Measurements from ENCODE around the gene EIF4G3. TPM values are rescaled to one million over a fixed set of nuclear protein-coding genes. Genes with fewer than 3 reads are reported as not detected.
"Not testable (repeated sequence)": the region's sequence is repeated elsewhere in the genome, so short reads cannot be mapped to it uniquely, and the experiment has no call there.

The EIF4G3 gene
- total RNA-seq, 4 donors from 2014 or later: 41.2 to 57.3 (median 50.0) TPM

GRCh38 chr1:21143138-21143537 is 33.6 kb downstream of the EIF4G3 start:
- peaks cover 0 to 8% (median 0%) of the 10 kb centered on the region in 3 donors for H3K36me3 ChIP-seq
- H3K9me3 ChIP-seq: no peaks in the 10 kb centered on the region
- H3K27ac ChIP-seq: no peak overlapping the region
- WGBS, 2 donors: 96 to 98% methylated on average over 4 of the region's 4 CpGs
- no peak for DNase-seq (ENCODE audit: low spot score in 2 of 2)
- H3K4me1 ChIP-seq: peaks cover 0 to 13% (median 0%) of the 10 kb centered on the region in 4 donors
- no peaks in the 10 kb centered on the region for H3K27me3 ChIP-seq
- TF ChIP-seq CTCF (IDR thresholded peaks at IDR 0.05): no peak
- no peak for TF ChIP-seq EP300 (IDR thresholded peaks at IDR 0.05)
- no peak for TF ChIP-seq POLR2A (IDR thresholded peaks at IDR 0.05)
- no peak overlapping the region for H3K4me3 ChIP-seq

- Histone ChIP-seq H3K27ac (no peak overlapping the region), H3K4me3 (no peak overlapping the region), H3K4me1 (peaks cover 0 to 13% (median 0%) of the 10 kb centered on the region in 4 donors), H3K36me3 (peaks cover 0 to 11% (median 0%) of the 10 kb centered on the region in 3 donors), H3K9me3 (no peaks in the 10 kb centered on the region), H3K27me3 (no peaks in the 10 kb centered on the region)
- no peak for TF ChIP-seq EP300 (IDR thresholded peaks at IDR 0.05)
- TF ChIP-seq CTCF (IDR thresholded peaks at IDR 0.05): no peak
- no peak for TF ChIP-seq POLR2A (IDR thresholded peaks at IDR 0.05)
- WGBS, 2 donors: 47 to 51% methylated on average over 1 of the region's 1 CpG
- DNase-seq (ENCODE audit: low spot score in 2 of 2): no peak
Observed at GRCh38 chr1:21141030-21141429, 35.7 kb downstream of the EIF4G3 start.

- peaks cover 0 to 19% (median 0%) of the 10 kb centered on the region in 3 donors for H3K36me3 ChIP-seq
- 9 to 18% methylated on average over 2 of the region's 2 CpGs for WGBS, 2 donors
- H3K4me1 ChIP-seq: peaks cover 0 to 13% (median 0%) of the 10 kb centered on the region in 4 donors
- peak in 1 of 2 donors; percentile 16 for DNase-seq (ENCODE audit: low spot score in 2 of 2)
- no peak for TF ChIP-seq CTCF (IDR thresholded peaks at IDR 0.05)
- TF ChIP-seq POLR2A (IDR thresholded peaks at IDR 0.05): no peak
- TF ChIP-seq EP300 (IDR thresholded peaks at IDR 0.05): no peak
- H3K4me3 ChIP-seq: no peak overlapping the region
- no peak overlapping the region for H3K27ac ChIP-seq
- H3K9me3 ChIP-seq: no peaks in the 10 kb centered on the region
- H3K27me3 ChIP-seq: no peaks in the 10 kb centered on the region
Observed at GRCh38 chr1:21139601-21140000, 37.1 kb downstream of the EIF4G3 start.

GRCh38 chr1:21136344-21136743 is 40.4 kb downstream of the EIF4G3 start:
- H3K27me3 ChIP-seq; H3K4me3 ChIP-seq; H3K9me3 ChIP-seq; DNase-seq (ENCODE audit: low spot score in 2 of 2); H3K27ac ChIP-seq: not testable (repeated sequence)
- Histone ChIP-seq H3K4me1 (peaks cover 0 to 13% (median 0%) of the 10 kb centered on the region in 4 donors), H3K36me3 (peaks cover 0 to 30% (median 0%) of the 10 kb centered on the region in 3 donors)
- WGBS, 2 donors: 95 to 99% methylated on average over 5 of the region's 5 CpGs

GRCh38 chr1:21131200-21131599 is 45.5 kb downstream of the EIF4G3 start:
- no peaks in the 10 kb centered on the region for H3K9me3 ChIP-seq
- WGBS, 2 donors: 93 to 97% methylated on average over 1 of the region's 1 CpG
- DNase-seq (ENCODE audit: low spot score in 2 of 2): no peak
- no peak overlapping the region for H3K27ac ChIP-seq
- peaks cover 0 to 24% (median 0%) of the 10 kb centered on the region in 3 donors for H3K36me3 ChIP-seq
- no peak for TF ChIP-seq POLR2A (IDR thresholded peaks at IDR 0.05)
- no peaks in the 10 kb centered on the region for H3K27me3 ChIP-seq
- H3K4me1 ChIP-seq: no peaks in the 10 kb centered on the region
- H3K4me3 ChIP-seq: no peak overlapping the region

GRCh38 chr1:21129407-21129806 is 47.3 kb downstream of the EIF4G3 start:
- Histone ChIP-seq H3K4me1 (no peaks in the 10 kb centered on the region), H3K9me3 (no peaks in the 10 kb centered on the region), H3K4me3 (no peak overlapping the region), H3K27me3 (no peaks in the 10 kb centered on the region), H3K36me3 (peaks cover 0 to 19% (median 0%) of the 10 kb centered on the region in 3 donors), H3K27ac (no peak overlapping the region)
- TF ChIP-seq EP300 (IDR thresholded peaks at IDR 0.05) (no peak), CTCF (IDR thresholded peaks at IDR 0.05) (no peak), POLR2A (IDR thresholded peaks at IDR 0.05) (no peak)
- WGBS, 2 donors: 40 to 50% methylated on average over 2 of the region's 2 CpGs
- DNase-seq (ENCODE audit: low spot score in 2 of 2): no peak
